ENCODE data around the gene CFAP77. TPM values are rescaled to one million over a fixed set of nuclear protein-coding genes. Genes with fewer than 3 reads are reported as not detected.

The CFAP77 gene
- total and polyA plus RNA-seq, 10 of the 15 experiments (the other 5 are each of a cell fraction or from before 2014, with no cell fraction given) = 0.33 TPM; not detected in 9

GRCh38 chr9:132506977-132507669 is 97.1 kb downstream of the CFAP77 start:
- no peak for FAIRE-seq
- 16% methylated on average over 9 of the region's 9 CpGs for WGBS (ENCODE audit: insufficient coverage, insufficient replicate concordance, low lambda C conversion rate, missing lambda C conversion rate)

More at GRCh38 chr9:132506977-132507669, 97.1 kb downstream of the CFAP77 start:
- no peak overlapping the region for H2AFZ ChIP-seq (ENCODE audit: control insufficient read depth, low read depth, low read length)
- no peaks in the 10 kb centered on the region for H3K36me3 ChIP-seq (ENCODE audit: control insufficient read depth in 2 of 2, insufficient read depth in 2 of 2, low read length in 1 of 2)
- H3K4me2 ChIP-seq (ENCODE audit: control insufficient read depth, insufficient read depth) = no peak overlapping the region
- H3K4me1 ChIP-seq (ENCODE audit: control insufficient read depth, insufficient read depth, low read length) = no peaks in the 10 kb centered on the region
- DNase-seq (ENCODE audit: low read depth, low spot score) (no peak), ATAC-seq (no peak)
- POLR2A ChIA-PET = no interaction called here
- CTCF ChIA-PET = interaction anchor here (0.8 to 1.5 kb wide), 5 partner anchors 18 to 398 kb away, joined by 3 to 5 read pairs (median 4); no protein-coding TSS in a partner anchor
- SMC1A ChIA-PET (ENCODE audit: uncharacterized antibody, unreplicated experiment) = interaction anchor here (1.0 to 1.1 kb wide), 2 partner anchors 22 to 95 kb away, joined by 3 read pairs; no protein-coding TSS in a partner anchor
- no peak overlapping the region for H3K9ac ChIP-seq (ENCODE audit: control insufficient read depth, insufficient read depth, low read length)
- no peak overlapping the region for H3K4me3 ChIP-seq
- TF ChIP-seq ZBTB33 (IDR thresholded peaks at IDR 0.05) (no peak), ETV6 (conservative IDR thresholded peaks at IDR 0.05 in 1 of 2, IDR thresholded peaks at IDR 0.05 in 1 of 2; ENCODE audit: borderline replicate concordance in 1 of 2, low read depth in 1 of 2) (no peak), SUPT20H (IDR thresholded peaks at IDR 0.05; ENCODE audit: borderline replicate concordance, control insufficient read depth, low read depth, low read length) (no peak), ZBTB11 (CRISPR knock-in tag; IDR thresholded peaks at IDR 0.05) (no peak), ZNF687 (IDR thresholded peaks at IDR 0.05) (no peak), STAT3 (IDR thresholded peaks at IDR 0.05; ENCODE audit: low read depth, low read length) (no peak)
- RAD21 ChIA-PET (ENCODE audit: unreplicated experiment) = no interaction called here
- no peaks in the 10 kb centered on the region for H3K79me2 ChIP-seq (ENCODE audit: control insufficient read depth, insufficient read depth, low read length)
- intact Hi-C loops (cut with micrococcal nuclease; ENCODE audit: unreplicated experiment) (loop anchor here (1.0 to 10.0 kb wide), 5 partner anchors 68 to 398 kb away; partner anchors contain the start of gene CFAP77), in situ Hi-C loops (cut with MboI) (loop anchor here (5.0 kb wide), 1 partner anchor 290 kb away; no protein-coding TSS in a partner anchor)
- no TSS peak for BruUV-seq (replicated peaks)
- peaks cover 0 to 3% of the 10 kb centered on the region in 2 experiments; a peak in 2 of 4 replicates for H3K27me3 ChIP-seq (replicated peaks in 1 of 2; ENCODE audit: control insufficient read depth in 2 of 2, insufficient read depth in 2 of 2, low read length in 1 of 2)
- no peak overlapping the region for H3K27ac ChIP-seq (ENCODE audit: control insufficient read depth, insufficient read depth)
- no peaks in the 10 kb centered on the region for H3K9me3 ChIP-seq (replicated peaks; ENCODE audit: control insufficient read depth, insufficient read depth, low read length)
- H4K20me1 ChIP-seq (ENCODE audit: control insufficient read depth, insufficient read depth) = no peaks in the 10 kb centered on the region
